ENCODE measurements around the gene RCE1.
"Not testable (repeated sequence)": the region's sequence is repeated elsewhere in the genome, so short reads cannot be mapped to it uniquely, and the experiment has no call there.

Gene RCE1

GRCh38 chr11:66823700-66824099 is 19.5 kb upstream of the RCE1 start:
- Histone ChIP-seq H3K9ac (ENCODE audit: low read depth, low read length) (no peak overlapping the region), H3K27me3 (ENCODE audit: control insufficient read depth, insufficient read depth, low read length) (no peaks in the 10 kb centered on the region), H3K9me3 (ENCODE audit: control insufficient read depth, insufficient read depth, low read length) (no peaks in the 10 kb centered on the region), H3K4me3 (ENCODE audit: low read depth, low read length) (no peak overlapping the region), H3K4me1 (ENCODE audit: control insufficient read depth, insufficient read depth, low read length) (no peaks in the 10 kb centered on the region), H3K36me3 (ENCODE audit: control insufficient read depth, insufficient read depth, low read length) (peaks cover 37% of the 10 kb centered on the region), H3K27ac (ENCODE audit: low read depth, low read length) (no peak overlapping the region)

GRCh38 chr11:66824573-66824972 is 18.7 kb upstream of the RCE1 start:
- H3K9me3 ChIP-seq (ENCODE audit: control insufficient read depth, insufficient read depth, low read length); H3K27ac ChIP-seq (ENCODE audit: low read depth, low read length); H3K4me1 ChIP-seq (ENCODE audit: control insufficient read depth, insufficient read depth, low read length); H3K4me3 ChIP-seq (ENCODE audit: low read depth, low read length); H3K9ac ChIP-seq (ENCODE audit: low read depth, low read length); H3K27me3 ChIP-seq (ENCODE audit: control insufficient read depth, insufficient read depth, low read length): not testable (repeated sequence)
- peaks cover 39% of the 10 kb centered on the region for H3K36me3 ChIP-seq (ENCODE audit: control insufficient read depth, insufficient read depth, low read length)

GRCh38 chr11:66834539-66834845 is 8.7 kb upstream of the RCE1 start:
- Histone ChIP-seq H3K4me1 (ENCODE audit: control insufficient read depth, insufficient read depth, low read length) (no peaks in the 10 kb centered on the region), H3K4me3 (ENCODE audit: low read depth, low read length) (no peak overlapping the region), H3K36me3 (ENCODE audit: control insufficient read depth, insufficient read depth, low read length) (peaks cover 35% of the 10 kb centered on the region), H3K27ac (ENCODE audit: low read depth, low read length) (no peak overlapping the region), H3K9me3 (ENCODE audit: control insufficient read depth, insufficient read depth, low read length) (no peaks in the 10 kb centered on the region), H3K9ac (ENCODE audit: low read depth, low read length) (no peak overlapping the region), H3K27me3 (ENCODE audit: control insufficient read depth, insufficient read depth, low read length) (no peaks in the 10 kb centered on the region)

- Histone ChIP-seq H3K27ac (ENCODE audit: low read depth, low read length) (no peak overlapping the region), H3K9me3 (ENCODE audit: control insufficient read depth, insufficient read depth, low read length) (no peaks in the 10 kb centered on the region)
Measured at GRCh38 chr11:66834943-66835342, 8.3 kb upstream of the RCE1 start.

GRCh38 chr11:66835768-66836405 is 7.4 kb upstream of the RCE1 start:
- H3K9me3 ChIP-seq (ENCODE audit: control insufficient read depth, insufficient read depth, low read length) = no peaks in the 10 kb centered on the region
- H3K9ac ChIP-seq (ENCODE audit: low read depth, low read length) = no peak overlapping the region
- peaks cover 31% of the 10 kb centered on the region for H3K36me3 ChIP-seq (ENCODE audit: control insufficient read depth, insufficient read depth, low read length)
- H3K4me3 ChIP-seq (ENCODE audit: low read depth, low read length) = no peak overlapping the region
- H3K27me3 ChIP-seq (ENCODE audit: control insufficient read depth, insufficient read depth, low read length) = no peaks in the 10 kb centered on the region
- H3K4me1 ChIP-seq (ENCODE audit: control insufficient read depth, insufficient read depth, low read length) = no peaks in the 10 kb centered on the region
- no peak overlapping the region for H3K27ac ChIP-seq (ENCODE audit: low read depth, low read length)

More at GRCh38 chr11:66834943-66835342, 8.3 kb upstream of the RCE1 start:
- H3K4me1 ChIP-seq (ENCODE audit: control insufficient read depth, insufficient read depth, low read length) = no peaks in the 10 kb centered on the region
- no peak overlapping the region for H3K9ac ChIP-seq (ENCODE audit: low read depth, low read length)
- peaks cover 38% of the 10 kb centered on the region for H3K36me3 ChIP-seq (ENCODE audit: control insufficient read depth, insufficient read depth, low read length)
- no peak overlapping the region for H3K4me3 ChIP-seq (ENCODE audit: low read depth, low read length)
- H3K27me3 ChIP-seq (ENCODE audit: control insufficient read depth, insufficient read depth, low read length) = no peaks in the 10 kb centered on the region

- H3K9me3 ChIP-seq (ENCODE audit: control insufficient read depth, insufficient read depth, low read length) = no peaks in the 10 kb centered on the region
- no peaks in the 10 kb centered on the region for H3K27me3 ChIP-seq (ENCODE audit: control insufficient read depth, insufficient read depth, low read length)
- peaks cover 38% of the 10 kb centered on the region for H3K36me3 ChIP-seq (ENCODE audit: control insufficient read depth, insufficient read depth, low read length)
- H3K4me1 ChIP-seq (ENCODE audit: control insufficient read depth, insufficient read depth, low read length) = peaks cover 5% of the 10 kb centered on the region; the same call in 1 of the 2 replicates
- no peak overlapping the region for H3K4me3 ChIP-seq (ENCODE audit: low read depth, low read length)
- H3K27ac ChIP-seq (ENCODE audit: low read depth, low read length) = no peak overlapping the region
- no peak overlapping the region for H3K9ac ChIP-seq (ENCODE audit: low read depth, low read length)
Measured at GRCh38 chr11:66840317-66841091, 2.7 kb upstream of the RCE1 start.

GRCh38 chr11:66841861-66842260 is 1.4 kb upstream of the RCE1 start:
- H3K27me3 ChIP-seq (ENCODE audit: control insufficient read depth, insufficient read depth, low read length) = no peaks in the 10 kb centered on the region
- peaks cover 48% of the 10 kb centered on the region for H3K36me3 ChIP-seq (ENCODE audit: control insufficient read depth, insufficient read depth, low read length)
- H3K4me1 ChIP-seq (ENCODE audit: control insufficient read depth, insufficient read depth, low read length) = peaks cover 5% of the 10 kb centered on the region; the same call in 1 of the 2 replicates
- no peak overlapping the region for H3K27ac ChIP-seq (ENCODE audit: low read depth, low read length)
- H3K9me3 ChIP-seq (ENCODE audit: control insufficient read depth, insufficient read depth, low read length) = no peaks in the 10 kb centered on the region
- H3K9ac ChIP-seq (ENCODE audit: low read depth, low read length) = no peak overlapping the region
- H3K4me3 ChIP-seq (ENCODE audit: low read depth, low read length) = peak overlapping the region; percentile 93; the same call in 1 of the 2 replicates

GRCh38 chr11:66842501-66842895 is 743 bp upstream of the RCE1 start:
- Histone ChIP-seq H3K36me3 (ENCODE audit: control insufficient read depth, insufficient read depth, low read length) (peaks cover 51% of the 10 kb centered on the region), H3K9me3 (ENCODE audit: control insufficient read depth, insufficient read depth, low read length) (no peaks in the 10 kb centered on the region), H3K4me3 (ENCODE audit: low read depth, low read length) (peak overlapping the region; percentile 93), H3K9ac (ENCODE audit: low read depth, low read length) (peak overlapping the region; percentile 97), H3K27ac (ENCODE audit: low read depth, low read length) (peak overlapping the region; percentile 96), H3K27me3 (ENCODE audit: control insufficient read depth, insufficient read depth, low read length) (no peaks in the 10 kb centered on the region), H3K4me1 (ENCODE audit: control insufficient read depth, insufficient read depth, low read length) (peaks cover 5% of the 10 kb centered on the region; the same call in 1 of the 2 replicates)

- H3K4me3 ChIP-seq (ENCODE audit: low read depth, low read length) = peak overlapping the region; percentile 93
- H3K27ac ChIP-seq (ENCODE audit: low read depth, low read length) = peak overlapping the region; percentile 96
- peaks cover 58% of the 10 kb centered on the region for H3K36me3 ChIP-seq (ENCODE audit: control insufficient read depth, insufficient read depth, low read length)
- no peaks in the 10 kb centered on the region for H3K9me3 ChIP-seq (ENCODE audit: control insufficient read depth, insufficient read depth, low read length)
- no peaks in the 10 kb centered on the region for H3K27me3 ChIP-seq (ENCODE audit: control insufficient read depth, insufficient read depth, low read length)
- peaks cover 5% of the 10 kb centered on the region; the same call in 1 of the 2 replicates for H3K4me1 ChIP-seq (ENCODE audit: control insufficient read depth, insufficient read depth, low read length)
- H3K9ac ChIP-seq (ENCODE audit: low read depth, low read length) = peak overlapping the region; percentile 97
Measured at GRCh38 chr11:66843776-66844495, 695 bp downstream of the RCE1 start.

- Histone ChIP-seq H3K4me1 (ENCODE audit: control insufficient read depth, insufficient read depth, low read length) (peaks cover 5% of the 10 kb centered on the region; the same call in 1 of the 2 replicates), H3K9ac (ENCODE audit: low read depth, low read length) (no peak overlapping the region), H3K27ac (ENCODE audit: low read depth, low read length) (no peak overlapping the region), H3K36me3 (ENCODE audit: control insufficient read depth, insufficient read depth, low read length) (peaks cover 60% of the 10 kb centered on the region), H3K9me3 (ENCODE audit: control insufficient read depth, insufficient read depth, low read length) (no peaks in the 10 kb centered on the region), H3K27me3 (ENCODE audit: control insufficient read depth, insufficient read depth, low read length) (no peaks in the 10 kb centered on the region), H3K4me3 (ENCODE audit: low read depth, low read length) (peak overlapping the region; percentile 93; the same call in 1 of the 2 replicates)
Measured at GRCh38 chr11:66844496-66845142, 1.4 kb downstream of the RCE1 start.

All from HUES48 (cell line).